Measurements from ENCODE around the gene KANK4.

- TF ChIP-seq CTCF (IDR thresholded peaks at IDR 0.05) (no peak), POLR2A (IDR thresholded peaks at IDR 0.05) (no peak)
Observed at GRCh38 chr1:62352387-62352786, 33.2 kb upstream of the KANK4 start.
